Ishikawa (cell line): Measurements from ENCODE around the gene CEP85L.

Experiments
- CEBPB ChIP-seq: IDR thresholded peaks from 2 replicates; pipeline ENCODE4 v1.6.1; 2012
- FOXM1 ChIP-seq: IDR thresholded peaks from 2 replicates; pipeline ENCODE4 v1.6.1; 2012; ENCODE audit warnings: low read depth, borderline replicate concordance
- NFIC ChIP-seq: IDR thresholded peaks from 2 replicates; pipeline ENCODE4 v1.6.1; 2012
- RAD21 ChIP-seq: IDR thresholded peaks from 2 replicates; pipeline ENCODE4 v1.6.1; 2012; ENCODE audit warnings: low read depth
- ZBTB7A ChIP-seq: IDR thresholded peaks from 2 replicates; pipeline ENCODE4 v1.6.1; 2012; ENCODE audit warnings: low read depth
- TF ChIP-seq, protein P1 (sequence below): IDR thresholded peaks from 2 replicates; pipeline ENCODE4 v1.6.1; 2012
- TF ChIP-seq, protein P2 (sequence below): IDR thresholded peaks from 2 replicates; pipeline ENCODE4 v1.6.1; 2012; ENCODE audit warnings: low read depth, mild to moderate bottlenecking

GRCh38 chr6:118696271-118696670, 44.9 kb upstream of the CEP85L start:
- TF ChIP-seq NFIC (no peak), ZBTB7A (no peak), CEBPB (no peak), RAD21 (no peak), FOXM1 (no peak)
- TF ChIP-seq, protein P1, sequence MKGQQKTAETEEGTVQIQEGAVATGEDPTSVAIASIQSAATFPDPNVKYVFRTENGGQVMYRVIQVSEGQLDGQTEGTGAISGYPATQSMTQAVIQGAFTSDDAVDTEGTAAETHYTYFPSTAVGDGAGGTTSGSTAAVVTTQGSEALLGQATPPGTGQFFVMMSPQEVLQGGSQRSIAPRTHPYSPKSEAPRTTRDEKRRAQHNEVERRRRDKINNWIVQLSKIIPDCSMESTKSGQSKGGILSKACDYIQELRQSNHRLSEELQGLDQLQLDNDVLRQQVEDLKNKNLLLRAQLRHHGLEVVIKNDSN, result no peak
- TF ChIP-seq, protein P2, sequence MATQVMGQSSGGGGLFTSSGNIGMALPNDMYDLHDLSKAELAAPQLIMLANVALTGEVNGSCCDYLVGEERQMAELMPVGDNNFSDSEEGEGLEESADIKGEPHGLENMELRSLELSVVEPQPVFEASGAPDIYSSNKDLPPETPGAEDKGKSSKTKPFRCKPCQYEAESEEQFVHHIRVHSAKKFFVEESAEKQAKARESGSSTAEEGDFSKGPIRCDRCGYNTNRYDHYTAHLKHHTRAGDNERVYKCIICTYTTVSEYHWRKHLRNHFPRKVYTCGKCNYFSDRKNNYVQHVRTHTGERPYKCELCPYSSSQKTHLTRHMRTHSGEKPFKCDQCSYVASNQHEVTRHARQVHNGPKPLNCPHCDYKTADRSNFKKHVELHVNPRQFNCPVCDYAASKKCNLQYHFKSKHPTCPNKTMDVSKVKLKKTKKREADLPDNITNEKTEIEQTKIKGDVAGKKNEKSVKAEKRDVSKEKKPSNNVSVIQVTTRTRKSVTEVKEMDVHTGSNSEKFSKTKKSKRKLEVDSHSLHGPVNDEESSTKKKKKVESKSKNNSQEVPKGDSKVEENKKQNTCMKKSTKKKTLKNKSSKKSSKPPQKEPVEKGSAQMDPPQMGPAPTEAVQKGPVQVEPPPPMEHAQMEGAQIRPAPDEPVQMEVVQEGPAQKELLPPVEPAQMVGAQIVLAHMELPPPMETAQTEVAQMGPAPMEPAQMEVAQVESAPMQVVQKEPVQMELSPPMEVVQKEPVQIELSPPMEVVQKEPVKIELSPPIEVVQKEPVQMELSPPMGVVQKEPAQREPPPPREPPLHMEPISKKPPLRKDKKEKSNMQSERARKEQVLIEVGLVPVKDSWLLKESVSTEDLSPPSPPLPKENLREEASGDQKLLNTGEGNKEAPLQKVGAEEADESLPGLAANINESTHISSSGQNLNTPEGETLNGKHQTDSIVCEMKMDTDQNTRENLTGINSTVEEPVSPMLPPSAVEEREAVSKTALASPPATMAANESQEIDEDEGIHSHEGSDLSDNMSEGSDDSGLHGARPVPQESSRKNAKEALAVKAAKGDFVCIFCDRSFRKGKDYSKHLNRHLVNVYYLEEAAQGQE, result no peak
